ENCODE measurements around the gene MTMR10. TPM values are rescaled to one million over a fixed set of nuclear protein-coding genes. Genes with fewer than 3 reads are reported as not detected.

Gene MTMR10
- total and polyA plus RNA-seq, 11 donors = 8.6 to 38.9 (median 27.7) TPM

DNA sequence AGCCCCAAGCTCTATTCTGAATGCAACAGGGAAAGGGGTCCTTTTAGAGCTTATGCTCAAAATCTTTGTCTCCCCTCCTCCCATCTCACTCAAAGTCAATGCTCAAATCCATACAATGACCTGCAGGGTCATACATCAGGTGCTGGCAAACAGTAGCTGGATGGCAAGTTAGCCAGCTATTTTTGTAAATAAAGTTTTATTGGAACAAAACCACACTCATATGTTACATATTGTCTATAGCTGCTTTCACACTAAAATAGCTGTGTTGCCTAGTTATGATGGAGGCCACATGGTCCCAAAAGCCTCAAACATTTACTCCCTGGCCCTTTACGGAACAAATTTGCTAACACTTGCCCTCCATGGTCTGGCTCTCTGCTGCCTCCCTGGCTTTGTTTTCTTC, 89.5 kb downstream of the MTMR10 start:
- WGBS, 4 donors = 96 to 100% (median 99%) methylated on average over 1 of the region's 1 CpG
- Histone ChIP-seq H3K9me3 (no peaks in the 10 kb centered on the region), H3K4me1 (peaks cover 0 to 32% (median 14%) of the 10 kb centered on the region in 12 donors), H3K27me3 (no peaks in the 10 kb centered on the region), H3K36me3 (no peaks in the 10 kb centered on the region), H3K27ac (no peak overlapping the region), H3K4me3 (no peak overlapping the region)
- ATAC-seq (no peak), DNase-seq (no peak)
- TF ChIP-seq, protein P1, sequence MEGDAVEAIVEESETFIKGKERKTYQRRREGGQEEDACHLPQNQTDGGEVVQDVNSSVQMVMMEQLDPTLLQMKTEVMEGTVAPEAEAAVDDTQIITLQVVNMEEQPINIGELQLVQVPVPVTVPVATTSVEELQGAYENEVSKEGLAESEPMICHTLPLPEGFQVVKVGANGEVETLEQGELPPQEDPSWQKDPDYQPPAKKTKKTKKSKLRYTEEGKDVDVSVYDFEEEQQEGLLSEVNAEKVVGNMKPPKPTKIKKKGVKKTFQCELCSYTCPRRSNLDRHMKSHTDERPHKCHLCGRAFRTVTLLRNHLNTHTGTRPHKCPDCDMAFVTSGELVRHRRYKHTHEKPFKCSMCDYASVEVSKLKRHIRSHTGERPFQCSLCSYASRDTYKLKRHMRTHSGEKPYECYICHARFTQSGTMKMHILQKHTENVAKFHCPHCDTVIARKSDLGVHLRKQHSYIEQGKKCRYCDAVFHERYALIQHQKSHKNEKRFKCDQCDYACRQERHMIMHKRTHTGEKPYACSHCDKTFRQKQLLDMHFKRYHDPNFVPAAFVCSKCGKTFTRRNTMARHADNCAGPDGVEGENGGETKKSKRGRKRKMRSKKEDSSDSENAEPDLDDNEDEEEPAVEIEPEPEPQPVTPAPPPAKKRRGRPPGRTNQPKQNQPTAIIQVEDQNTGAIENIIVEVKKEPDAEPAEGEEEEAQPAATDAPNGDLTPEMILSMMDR (IDR thresholded peaks at IDR 0.05) = no peak
- no peak for TF ChIP-seq POLR2A (IDR thresholded peaks at IDR 0.05)
- intact Hi-C loops (cut with DNase I) = loop anchor here in 2 of 10 donors (5.0 kb wide), 3 partner anchors 90 to 230 kb away; partner anchors contain the start of gene MTMR10 (in 1 of the 2)

DNA sequence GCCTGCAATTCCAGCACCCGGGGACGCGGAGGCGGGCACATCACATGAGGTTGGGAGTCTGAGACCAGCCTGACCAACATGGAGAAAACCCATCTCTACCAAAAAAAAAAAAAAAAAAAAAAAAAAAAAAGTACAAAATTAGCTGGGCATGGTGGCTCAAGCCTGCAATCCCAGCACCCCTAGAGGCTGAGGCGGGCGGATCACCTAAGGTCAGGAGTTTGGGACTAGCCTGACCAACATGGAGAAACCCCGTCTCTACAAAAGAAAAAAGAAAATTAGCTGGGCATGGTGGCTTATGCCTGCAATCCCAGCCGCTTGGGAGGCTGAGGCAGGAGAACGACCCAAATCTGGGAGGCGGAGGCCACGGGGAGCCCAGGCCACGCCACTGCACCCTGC, 95.2 kb downstream of the MTMR10 start:
- ATAC-seq (no peak), DNase-seq (no peak)
- H3K9me3 ChIP-seq = no peaks in the 10 kb centered on the region
- no peak overlapping the region for H3K4me3 ChIP-seq
- no peak overlapping the region for H3K27ac ChIP-seq
- no peaks in the 10 kb centered on the region for H3K4me1 ChIP-seq
- H3K36me3 ChIP-seq = no peaks in the 10 kb centered on the region
- intact Hi-C loops (cut with DNase I) = no loop called here
- TF ChIP-seq, protein P1 (IDR thresholded peaks at IDR 0.05) = no peak
- no peak for TF ChIP-seq POLR2A (IDR thresholded peaks at IDR 0.05)
- peaks cover 0 to 3% (median 0%) of the 10 kb centered on the region in 9 donors for H3K27me3 ChIP-seq
- 89 to 95% (median 91%) methylated on average over 10 to 12 of the region's 12 CpGs for WGBS, 4 donors

DNA sequence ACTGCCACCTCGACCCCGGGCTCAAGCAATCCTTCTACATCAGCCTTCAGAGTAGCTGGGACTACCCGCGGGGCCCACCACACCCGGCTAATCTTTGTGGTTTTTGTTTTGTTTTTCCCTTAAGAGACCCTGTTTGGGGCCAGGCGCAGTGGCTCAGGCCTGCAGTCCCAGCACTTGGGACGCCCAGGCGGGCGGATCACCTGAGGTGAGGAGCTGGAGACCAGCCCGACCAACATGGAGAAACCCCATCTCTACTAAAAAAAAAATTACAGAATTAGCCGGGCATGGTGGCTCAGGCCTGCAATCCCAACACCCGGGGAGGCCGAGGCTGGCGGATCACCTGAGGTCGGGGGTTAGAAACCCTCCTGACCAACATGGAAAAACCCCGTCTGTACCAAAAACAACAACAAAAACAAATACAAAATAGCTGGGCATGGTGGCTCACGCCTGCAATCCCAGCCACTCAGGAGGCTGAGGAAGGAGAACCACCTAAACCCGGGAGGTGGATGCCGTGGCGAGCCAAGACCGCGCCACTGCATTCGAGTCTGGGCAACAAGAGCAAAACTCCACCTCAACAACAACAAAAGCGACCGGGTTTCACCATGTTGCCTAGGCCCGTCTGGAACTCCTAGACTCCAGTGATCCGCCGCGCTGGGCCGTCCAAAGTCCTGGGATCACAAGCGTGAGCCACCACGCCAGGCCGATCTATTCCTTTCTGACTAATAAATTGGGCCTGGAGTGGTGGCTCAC, 95.8 kb downstream of the MTMR10 start:
- intact Hi-C loops (cut with DNase I) = no loop called here
- no peak for ATAC-seq
- no peaks in the 10 kb centered on the region for H3K4me1 ChIP-seq

DNA sequence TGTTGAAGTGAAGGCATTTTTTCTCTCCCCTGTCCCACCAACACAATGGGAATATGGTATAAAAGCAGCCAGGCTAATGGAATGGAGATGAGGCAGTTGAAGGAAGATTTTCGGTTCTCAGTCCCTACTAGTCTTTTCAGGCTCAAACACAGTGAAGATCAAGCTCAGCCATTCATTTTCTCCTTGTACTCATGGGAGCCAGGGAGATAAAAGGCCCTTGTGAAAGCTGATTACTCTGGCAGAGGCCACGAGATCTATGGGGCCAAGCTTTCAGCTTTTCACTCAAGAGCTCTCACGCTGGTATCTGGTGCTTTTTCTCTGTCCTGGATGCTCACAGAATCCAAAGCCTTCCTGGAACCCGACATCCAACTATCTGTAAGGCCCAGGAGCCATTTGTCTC, 102.2 kb downstream of the MTMR10 start:
- Histone ChIP-seq H3K36me3 (no peaks in the 10 kb centered on the region), H3K9me3 (no peaks in the 10 kb centered on the region), H3K4me1 (peaks cover 0 to 6% (median 0%) of the 10 kb centered on the region in 12 donors), H3K4me3 (no peak overlapping the region), H3K27ac (no peak overlapping the region), H3K27me3 (peaks cover 0 to 3% (median 0%) of the 10 kb centered on the region in 9 donors)
- intact Hi-C loops (cut with DNase I) = loop anchor here in 1 of 10 donors (10.0 kb wide), 1 partner anchor 104 kb away; no protein-coding TSS in a partner anchor
- ATAC-seq (peak in 1 of 4 donors; percentile 41), DNase-seq (no peak)
- WGBS, 4 donors = 28 to 47% (median 33%) methylated on average over 4 of the region's 4 CpGs
- no peak for TF ChIP-seq POLR2A (IDR thresholded peaks at IDR 0.05)
- TF ChIP-seq, protein P1 (IDR thresholded peaks at IDR 0.05) = no peak

More for the DNA sequence above, 95.8 kb downstream of the MTMR10 start:
- Histone ChIP-seq H3K36me3 (no peaks in the 10 kb centered on the region), H3K9me3 (no peaks in the 10 kb centered on the region), H3K27me3 (peaks cover 0 to 3% (median 0%) of the 10 kb centered on the region in 9 donors), H3K27ac (no peak overlapping the region), H3K4me3 (no peak overlapping the region)
- TF ChIP-seq, protein P1 (IDR thresholded peaks at IDR 0.05) = no peak
- no peak for TF ChIP-seq POLR2A (IDR thresholded peaks at IDR 0.05)
- WGBS, 4 donors = 86 to 93% (median 92%) methylated on average over 24 to 33 of the region's 33 CpGs
- no peak for DNase-seq

Other genes starting within 250 kb of the MTMR10 start
- gene FAN1, start 87.7 kb downstream of the MTMR10 start, total RNA-seq = 10 to 100 TPM in 8 of 9 donors, 1 to 10 TPM in 1; 7.3 to 21.4 (median 17.5) TPM
- gene FAN1, start 87.7 kb downstream of the MTMR10 start, polyA plus RNA-seq = 10 to 100 TPM in 1 of 2 donors, 1 to 10 TPM in 1; 9.4 to 13.7 TPM
- gene TRPM1, start 110.1 kb upstream of the MTMR10 start, total RNA-seq = not detected
- gene TRPM1, start 110.1 kb upstream of the MTMR10 start, polyA plus RNA-seq = under 1 TPM in 1 of 2 donors, not detected in 1; 0.25 TPM

All from heart left ventricle (tissue), 16 donors.